G401.6 (cell line): ENCODE measurements around the gene SMIM10.
"Not testable (repeated sequence)": the region's sequence is repeated elsewhere in the genome, so short reads cannot be mapped to it uniquely, and the experiment has no call there.

Experiments
- FAIRE-seq: peaks from 2 replicates; lab custom pipeline; 2012; peaks lifted over from hg19 to GRCh38; lab: Jason Lieb, UNC

SMIM10 gene

GRCh38 chrX:135015523-135016245 is 24.9 kb downstream of the SMIM10 start:
- no peak for FAIRE-seq

- not testable (repeated sequence) for FAIRE-seq
Observed at GRCh38 chrX:135019890-135020289, 29.1 kb downstream of the SMIM10 start.

GRCh38 chrX:135023791-135024190 is 33.0 kb downstream of the SMIM10 start:
- FAIRE-seq = not testable (repeated sequence)

GRCh38 chrX:135024526-135024925 is 33.7 kb downstream of the SMIM10 start:
- no peak for FAIRE-seq

- not testable (repeated sequence) for FAIRE-seq
Observed at GRCh38 chrX:135030207-135030963, 39.6 kb downstream of the SMIM10 start.

- FAIRE-seq = not testable (repeated sequence)
Observed at GRCh38 chrX:135041149-135042123, 50.6 kb downstream of the SMIM10 start.
